CD14-positive monocyte (primary cell): ENCODE results near the gene INTS3. TPM values are rescaled to one million over a fixed set of nuclear protein-coding genes. Genes with fewer than 3 reads are reported as not detected.
A peak's percentile ranks its signal among the peaks of the same experiment; 100 is the strongest.

Experiments
- DNase-seq, 3 donors: peaks; one replicate each; pipeline ENCODE4 v3.0.0-alpha.2; 2011 to 2022
- H2AFZ ChIP-seq: 2 replicates; pipeline ENCODE4 v1.6.0; 2012; ENCODE audit warnings: mild to moderate bottlenecking, low read depth, low read length, inconsistent platforms; ENCODE audit not compliant: insufficient read depth, poor library complexity, severe bottlenecking
- H3K27ac ChIP-seq, 2 donors: 1 replicate in 1 of 2; 2 replicates in 1 of 2; pipeline ENCODE4 v1.5.1; 2012 to 2013; ENCODE audit warnings: low read length in 2 of 2, control low read depth in 1 of 2, inconsistent platforms in 1 of 2, low read depth in 1 of 2, mild to moderate bottlenecking in 1 of 2
- H3K27me3 ChIP-seq, 2 donors: one replicate each; pipeline versions ENCODE4 v1.6.0 to v1.6.1; 2011 to 2013; ENCODE audit warnings: low read length in 2 of 2; ENCODE audit not compliant: control insufficient read depth in 2 of 2, insufficient read depth in 2 of 2
- H3K36me3 ChIP-seq, 2 donors: replicated peaks in 1 of 2; 1 replicate in 1 of 2; 2 replicates in 1 of 2; pipeline versions ENCODE4 v1.5.1 to v1.6.1; 2012 to 2013; ENCODE audit warnings: low read length in 2 of 2, control low read depth in 1 of 2, inconsistent platforms in 1 of 2, mild to moderate bottlenecking in 1 of 2; ENCODE audit not compliant: insufficient read depth in 2 of 2, control insufficient read depth in 1 of 2
- H3K4me1 ChIP-seq, 2 donors: 1 replicate in 1 of 2; 2 replicates in 1 of 2; pipeline versions ENCODE4 v1.5.1 to v1.6.1; 2012 to 2013; ENCODE audit warnings: low read length in 2 of 2, control low read depth in 1 of 2, inconsistent platforms in 1 of 2, mild to moderate bottlenecking in 1 of 2, moderate library complexity in 1 of 2; ENCODE audit not compliant: insufficient read depth in 2 of 2, control insufficient read depth in 1 of 2
- H3K4me2 ChIP-seq: replicated peaks from 2 replicates; pipeline ENCODE3; 2012; ENCODE audit warnings: low read length, moderate library complexity, mild to moderate bottlenecking; ENCODE audit not compliant: poor library complexity, severe bottlenecking; ENCODE audit errors: extremely low read depth
- H3K4me3 ChIP-seq, 3 experiments: fragments of 200-600 bp in 1 of 3; sonication (generic) in 1 of 3; replicated peaks in 1 of 3; 1 replicate in 2 of 3; 2 replicates in 1 of 3; pipeline ENCODE4 v1.5.1; 2011 to 2013; ENCODE audit warnings: low read length in 3 of 3, mild to moderate bottlenecking in 3 of 3, control low read depth in 2 of 3, low read depth in 2 of 3, inconsistent platforms in 1 of 3, moderate library complexity in 1 of 3
- H3K79me2 ChIP-seq: 2 replicates; pipeline ENCODE4 v1.6.0; 2012; ENCODE audit warnings: mild to moderate bottlenecking, control low read depth, inconsistent platforms, low read length, moderate library complexity; ENCODE audit not compliant: insufficient read depth
- H3K9ac ChIP-seq: 2 replicates; pipeline ENCODE4 v1.6.0; 2017; ENCODE audit warnings: low read length, mild to moderate bottlenecking; ENCODE audit not compliant: insufficient read depth, poor library complexity, severe bottlenecking
- H3K9me3 ChIP-seq, 2 donors: replicated peaks in 1 of 2; 1 replicate in 1 of 2; 2 replicates in 1 of 2; pipeline versions ENCODE4 v1.5.1 to v1.6.1; 2012 to 2013; ENCODE audit warnings: low read length in 2 of 2, control low read depth in 1 of 2; ENCODE audit not compliant: control insufficient read depth in 1 of 2, insufficient read depth in 1 of 2
- H4K20me1 ChIP-seq: 2 replicates; pipeline ENCODE4 v1.6.0; 2012; ENCODE audit warnings: mild to moderate bottlenecking, low read length, control low read depth, moderate library complexity; ENCODE audit not compliant: insufficient read depth
- H3K27ac Mint-ChIP-seq, 7 donors: one replicate each; pipeline ENCODE4 v1.8.0; 2020; ENCODE audit warnings: mild to moderate bottlenecking in 7 of 7, mixed read lengths in 7 of 7, moderate library complexity in 6 of 7, inconsistent platforms in 2 of 7
- H3K27me3 Mint-ChIP-seq, 3 donors: one replicate each; pipeline ENCODE4 v1.8.0; 2021 to 2022; ENCODE audit warnings: low read depth in 3 of 3, mild to moderate bottlenecking in 3 of 3, mixed read lengths in 3 of 3, moderate library complexity in 3 of 3, inconsistent platforms in 1 of 3
- H3K36me3 Mint-ChIP-seq, 2 donors: one replicate each; pipeline ENCODE4 v1.8.0; 2020; ENCODE audit warnings: mixed read lengths in 2 of 2, inconsistent platforms in 1 of 2, mild to moderate bottlenecking in 1 of 2
- H3K4me1 Mint-ChIP-seq: one replicate; pipeline ENCODE4 v1.8.0; 2020; ENCODE audit warnings: mild to moderate bottlenecking, mixed read lengths
- H3K4me3 Mint-ChIP-seq, 2 donors: one replicate each; pipeline ENCODE4 v1.8.0; 2020; ENCODE audit warnings: mild to moderate bottlenecking in 2 of 2, mixed read lengths in 2 of 2, moderate library complexity in 1 of 2
- H3K9me3 Mint-ChIP-seq, 7 donors: one replicate each; pipeline ENCODE4 v1.8.0; 2020 to 2022; ENCODE audit warnings: mixed read lengths in 7 of 7, mild to moderate bottlenecking in 6 of 7, moderate library complexity in 6 of 7, inconsistent platforms in 2 of 7
- WGBS: methylation state at CpG from one replicate; pipeline ENCODE4 v1.1.5; 2013; ENCODE audit warnings: missing lambda C conversion rate; ENCODE audit not compliant: insufficient coverage; 5-methylcytosine and 5-hydroxymethylcytosine counted together
- intact Hi-C, 2 donors: fragments of 100-400 bp; cut with micrococcal nuclease; formaldehyde crosslinking; loops; one replicate each; pipeline versions ENCODE4 v1.15.0 to v1.15.1; 2023
- polyA plus RNA-seq, 3 donors: library from polyadenylated mRNA; depleted of rRNA in 1 of 3; unstranded in 2 of 3; stranded (reverse) in 1 of 3; fragments of 300-500 nt in 2 of 3; fragments of >200 nt in 1 of 3; fragmentation: Illumina TruSeq in 2 of 3; gene quantifications; 1 replicate in 2 of 3; 2 replicates in 1 of 3; pipeline ENCODE4 v1.2.3, GENCODE V29; 2012 to 2021
- TF ChIP-seq, protein P1 (sequence below): fragments of 200-600 bp; IDR thresholded peaks from one replicate; pipeline ENCODE4 v1.8.0; 2022; ENCODE audit warnings: antibody characterized with exemption, mild to moderate bottlenecking

The INTS3 gene
- polyA plus RNA-seq, 3 donors: 9.2 to 76.9 (median 15.9) TPM

DNA sequence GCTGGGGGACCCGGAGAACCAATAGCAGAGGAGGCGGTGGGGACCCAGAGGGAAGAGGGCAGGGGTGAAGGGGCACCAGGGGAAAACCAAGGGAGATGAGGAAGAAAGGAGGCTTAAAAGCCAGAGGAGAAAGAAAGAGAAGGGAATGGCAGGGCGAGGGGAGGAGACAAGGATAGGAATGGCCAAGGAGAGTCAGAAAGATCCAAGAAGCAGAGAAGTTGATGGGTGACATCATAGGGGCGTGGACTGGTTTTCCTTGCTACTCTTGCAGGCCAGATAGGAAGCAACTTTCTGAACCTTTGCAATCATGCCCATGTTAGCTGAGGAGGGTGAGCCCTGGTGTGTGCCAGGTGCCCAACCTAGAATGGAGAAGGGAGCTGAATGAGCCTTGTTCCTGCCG, 44.0 kb upstream of the INTS3 start:
- H3K4me3 ChIP-seq: no peak overlapping the region
- intact Hi-C loops: no loop called here
- no peaks in the 10 kb centered on the region for H3K79me2 ChIP-seq
- Mint-ChIP-seq H3K27me3 (peaks cover 31 to 42% (median 35%) of the 10 kb centered on the region in 3 donors), H3K4me1 (peaks cover 21% of the 10 kb centered on the region), H3K4me3 (no peak overlapping the region), H3K36me3 (peaks cover 4% of the 10 kb centered on the region in 2 donors), H3K27ac (peak overlapping the region in 1 of 7 donors; percentile 72), H3K9me3 (peaks cover 0 to 7% (median 5%) of the 10 kb centered on the region in 7 donors)
- H3K36me3 ChIP-seq: no peaks in the 10 kb centered on the region
- peaks cover 14 to 33% of the 10 kb centered on the region in 2 donors for H3K27me3 ChIP-seq
- TF ChIP-seq, protein P1, sequence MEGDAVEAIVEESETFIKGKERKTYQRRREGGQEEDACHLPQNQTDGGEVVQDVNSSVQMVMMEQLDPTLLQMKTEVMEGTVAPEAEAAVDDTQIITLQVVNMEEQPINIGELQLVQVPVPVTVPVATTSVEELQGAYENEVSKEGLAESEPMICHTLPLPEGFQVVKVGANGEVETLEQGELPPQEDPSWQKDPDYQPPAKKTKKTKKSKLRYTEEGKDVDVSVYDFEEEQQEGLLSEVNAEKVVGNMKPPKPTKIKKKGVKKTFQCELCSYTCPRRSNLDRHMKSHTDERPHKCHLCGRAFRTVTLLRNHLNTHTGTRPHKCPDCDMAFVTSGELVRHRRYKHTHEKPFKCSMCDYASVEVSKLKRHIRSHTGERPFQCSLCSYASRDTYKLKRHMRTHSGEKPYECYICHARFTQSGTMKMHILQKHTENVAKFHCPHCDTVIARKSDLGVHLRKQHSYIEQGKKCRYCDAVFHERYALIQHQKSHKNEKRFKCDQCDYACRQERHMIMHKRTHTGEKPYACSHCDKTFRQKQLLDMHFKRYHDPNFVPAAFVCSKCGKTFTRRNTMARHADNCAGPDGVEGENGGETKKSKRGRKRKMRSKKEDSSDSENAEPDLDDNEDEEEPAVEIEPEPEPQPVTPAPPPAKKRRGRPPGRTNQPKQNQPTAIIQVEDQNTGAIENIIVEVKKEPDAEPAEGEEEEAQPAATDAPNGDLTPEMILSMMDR: no peak
- H3K9ac ChIP-seq: no peak overlapping the region
- DNase-seq: no peak
- no peak overlapping the region for H3K27ac ChIP-seq
- no peaks in the 10 kb centered on the region for H4K20me1 ChIP-seq
- H3K4me2 ChIP-seq: no peak overlapping the region
- H3K9me3 ChIP-seq: no peaks in the 10 kb centered on the region
- peaks cover 6 to 12% of the 10 kb centered on the region in 2 donors for H3K4me1 ChIP-seq
- H2AFZ ChIP-seq: no peak overlapping the region
- WGBS: 93% methylated on average over 4 of the region's 5 CpGs

DNA sequence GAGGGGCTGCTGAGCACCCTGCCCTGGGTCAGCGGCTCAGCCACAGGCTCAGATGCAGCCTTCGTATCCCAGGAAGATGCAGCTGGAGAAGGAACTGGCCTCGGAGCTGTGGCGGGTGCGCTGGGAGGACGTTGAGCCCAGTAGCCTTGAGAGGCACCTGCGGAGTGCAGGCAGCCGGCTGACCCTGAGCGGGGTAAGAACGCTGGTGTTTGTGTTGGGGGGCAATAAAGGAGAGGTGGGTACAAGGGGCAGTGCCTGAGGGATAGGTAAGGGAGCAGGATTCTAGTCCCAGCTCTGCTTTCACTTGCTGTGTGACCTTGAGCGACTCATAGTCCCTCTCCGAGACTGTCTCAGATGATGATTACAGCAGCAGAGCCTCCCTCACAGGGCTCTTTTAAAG, 43.0 kb upstream of the INTS3 start:
- no peaks in the 10 kb centered on the region for H3K36me3 ChIP-seq
- no peaks in the 10 kb centered on the region for H4K20me1 ChIP-seq
- Mint-ChIP-seq H3K27ac (no peak overlapping the region), H3K4me3 (no peak overlapping the region), H3K4me1 (peaks cover 15% of the 10 kb centered on the region), H3K36me3 (peaks cover 1 to 4% of the 10 kb centered on the region in 2 donors), H3K27me3 (peaks cover 22 to 31% (median 26%) of the 10 kb centered on the region in 3 donors), H3K9me3 (peaks cover 0 to 6% (median under 1%) of the 10 kb centered on the region in 7 donors)
- intact Hi-C loops: no loop called here
- no peak overlapping the region for H3K4me3 ChIP-seq
- peaks cover under 1 to 1% of the 10 kb centered on the region in 2 donors for H3K4me1 ChIP-seq
- no peak overlapping the region for H3K9ac ChIP-seq
- H3K79me2 ChIP-seq: no peaks in the 10 kb centered on the region
- no peaks in the 10 kb centered on the region for H3K9me3 ChIP-seq
- H3K27ac ChIP-seq: no peak overlapping the region
- peaks cover 9 to 27% of the 10 kb centered on the region in 2 donors for H3K27me3 ChIP-seq
- no peak overlapping the region for H3K4me2 ChIP-seq
- TF ChIP-seq, protein P1: no peak
- 92% methylated on average over 8 of the region's 12 CpGs for WGBS
- DNase-seq: no peak
- H2AFZ ChIP-seq: no peak overlapping the region
